Islet of Langerhans (tissue), 1 donor: ENCODE results near the gene C15orf40.

Source experiments
- FAIRE-seq: peaks from one replicate; lab custom pipeline; 2011; peaks lifted over from hg19 to GRCh38; lab: Jason Lieb, UNC

Gene C15orf40

GRCh38 chr15:82993144-82993543 is 18.3 kb downstream of the C15orf40 start:
- no peak for FAIRE-seq

- no peak for FAIRE-seq
Observed at GRCh38 chr15:82992436-82992998, 18.9 kb downstream of the C15orf40 start.

DNA sequence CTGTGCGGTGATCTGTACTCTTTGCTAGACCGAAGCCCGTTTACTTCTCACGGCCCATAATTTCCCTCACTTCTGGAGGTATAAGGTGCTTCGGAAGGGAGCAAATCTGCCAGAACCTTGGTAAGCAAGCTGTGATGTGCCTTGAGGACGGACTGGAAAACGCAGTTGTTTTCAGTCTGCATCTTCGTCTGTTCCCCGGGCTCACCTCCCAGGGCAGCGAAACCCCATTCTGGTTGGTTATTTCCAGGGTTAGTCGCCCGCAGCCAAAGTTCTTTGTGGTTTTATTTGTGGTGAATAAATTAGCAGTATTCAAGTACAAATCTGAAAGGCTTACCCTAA is 25.0 kb downstream of the C15orf40 start:
- FAIRE-seq: no peak

- peak; percentile 96 for FAIRE-seq
Observed at GRCh38 chr15:82985688-82986441, 25.6 kb downstream of the C15orf40 start, which contains the start of gene RAMAC. TSS of gene RAMAC (plus strand) at chr15:82986210. CDS start at chr15:82989019, 2,809 bp downstream.

DNA sequence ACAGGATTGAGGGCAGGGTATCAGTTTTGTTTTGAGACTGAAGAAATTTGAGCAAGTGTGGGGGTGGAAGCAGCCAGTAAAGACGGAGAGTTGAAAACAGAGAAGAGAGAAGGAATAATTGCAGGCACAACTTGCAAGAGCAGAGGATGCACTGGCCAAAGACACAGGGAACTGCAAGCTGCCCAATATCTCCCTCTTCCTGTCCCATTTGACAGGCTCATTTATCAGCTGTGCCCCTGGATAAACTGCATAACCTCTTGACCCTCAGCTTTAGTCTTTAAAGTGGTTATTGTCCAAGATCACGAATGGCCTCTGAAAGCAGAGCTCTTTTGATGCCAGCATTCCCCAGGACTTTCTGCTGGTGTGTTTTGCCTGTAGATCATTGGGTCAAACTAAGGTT is 30.5 kb downstream of the C15orf40 start:
- no peak for FAIRE-seq

DNA sequence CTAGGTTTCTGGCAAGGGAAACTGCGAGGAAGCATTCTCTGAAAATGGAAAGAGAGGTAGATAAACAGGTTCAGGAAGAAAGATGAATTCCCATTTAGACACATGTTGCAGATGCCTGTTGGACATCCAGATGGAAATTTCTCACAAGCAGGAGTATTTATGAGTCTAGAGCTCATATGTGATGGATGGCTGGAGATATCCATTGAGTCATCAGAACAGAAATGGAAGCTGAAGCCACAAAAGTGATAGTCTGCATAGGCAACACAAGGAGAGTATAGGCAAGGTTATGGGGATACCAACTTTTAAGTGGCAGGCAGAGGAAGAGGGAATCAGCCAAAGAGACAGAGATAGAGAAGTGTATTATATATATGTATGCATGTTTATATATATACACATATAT is 31.7 kb downstream of the C15orf40 start:
- FAIRE-seq: no peak

DNA sequence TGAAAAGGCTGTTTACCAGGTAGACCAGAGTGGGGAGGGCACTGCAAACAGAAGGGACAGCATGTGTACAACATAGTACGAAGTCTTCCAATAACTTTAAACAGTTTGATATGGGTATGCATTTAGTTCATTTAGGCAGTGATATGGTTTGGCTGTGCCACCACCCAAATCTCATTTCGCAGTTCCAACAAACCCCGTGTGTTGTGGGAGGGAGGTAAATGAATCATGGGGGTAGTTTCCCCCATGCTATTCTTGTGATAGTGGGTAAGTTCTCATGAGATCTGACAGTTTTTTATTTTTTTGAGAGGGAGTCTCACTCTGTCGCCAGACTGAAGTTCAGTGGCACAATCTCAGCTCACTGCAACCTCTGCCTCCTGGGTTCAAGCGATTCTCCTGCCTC is 33.0 kb downstream of the C15orf40 start:
- no peak for FAIRE-seq

- no peak for FAIRE-seq
Observed at GRCh38 chr15:82977076-82977475, 34.4 kb downstream of the C15orf40 start.

DNA sequence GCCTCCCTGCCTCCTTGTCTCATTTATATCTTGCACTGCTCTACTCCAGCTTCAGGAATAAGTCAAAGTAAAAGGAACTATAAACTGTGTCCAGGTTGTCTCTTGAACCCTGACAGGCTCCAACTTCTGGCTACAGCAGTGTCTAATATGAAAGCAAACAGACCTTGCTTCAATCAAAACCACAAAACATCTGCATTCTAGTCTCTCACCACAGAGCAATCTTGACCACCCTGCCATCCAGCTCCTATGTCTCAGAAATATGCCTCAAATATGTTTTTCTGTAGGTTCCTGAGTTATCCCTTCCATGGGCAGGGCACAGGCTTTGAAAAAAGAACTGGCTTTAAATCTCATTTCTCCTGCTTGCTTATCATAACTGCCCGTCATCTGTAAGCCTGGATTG is 38.4 kb downstream of the C15orf40 start:
- no peak for FAIRE-seq

DNA sequence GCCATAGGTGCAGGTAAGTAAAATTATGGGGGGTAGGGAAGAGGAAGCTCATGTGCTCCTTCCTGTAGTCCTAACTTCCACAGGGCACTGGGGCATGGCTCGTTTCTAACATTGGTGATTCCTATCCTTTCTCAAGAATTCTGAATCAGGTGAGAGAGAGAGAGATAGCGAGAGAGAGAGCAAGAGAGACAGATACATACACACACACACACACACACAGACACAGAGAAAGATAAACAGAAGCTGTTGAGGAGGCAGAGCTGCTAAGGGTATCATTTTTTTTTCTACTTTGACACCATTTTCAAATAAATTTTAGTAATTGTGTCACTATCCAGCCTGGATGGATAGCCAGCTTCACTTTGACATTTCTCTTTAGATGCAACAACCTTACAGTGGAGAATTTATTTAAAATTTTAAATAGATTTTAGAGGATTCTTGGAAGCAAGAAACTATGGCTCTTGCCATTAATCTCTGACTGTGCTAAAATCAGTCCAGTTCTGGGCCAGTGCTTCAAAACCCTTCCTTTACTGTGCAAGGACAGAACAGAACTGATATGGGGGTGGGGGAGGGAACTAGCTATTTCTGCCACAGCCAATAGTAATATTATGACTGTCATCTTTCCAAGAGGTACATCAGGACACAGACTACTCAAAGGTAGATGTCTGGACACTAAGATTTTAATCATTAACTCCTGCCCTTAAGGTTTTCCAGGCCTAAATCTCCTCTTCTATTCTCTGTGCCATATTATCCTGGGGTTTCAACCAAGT is 40.0 kb downstream of the C15orf40 start:
- FAIRE-seq: no peak

GRCh38 chr15:82970696-82971095 is 40.7 kb downstream of the C15orf40 start:
- no peak for FAIRE-seq

DNA sequence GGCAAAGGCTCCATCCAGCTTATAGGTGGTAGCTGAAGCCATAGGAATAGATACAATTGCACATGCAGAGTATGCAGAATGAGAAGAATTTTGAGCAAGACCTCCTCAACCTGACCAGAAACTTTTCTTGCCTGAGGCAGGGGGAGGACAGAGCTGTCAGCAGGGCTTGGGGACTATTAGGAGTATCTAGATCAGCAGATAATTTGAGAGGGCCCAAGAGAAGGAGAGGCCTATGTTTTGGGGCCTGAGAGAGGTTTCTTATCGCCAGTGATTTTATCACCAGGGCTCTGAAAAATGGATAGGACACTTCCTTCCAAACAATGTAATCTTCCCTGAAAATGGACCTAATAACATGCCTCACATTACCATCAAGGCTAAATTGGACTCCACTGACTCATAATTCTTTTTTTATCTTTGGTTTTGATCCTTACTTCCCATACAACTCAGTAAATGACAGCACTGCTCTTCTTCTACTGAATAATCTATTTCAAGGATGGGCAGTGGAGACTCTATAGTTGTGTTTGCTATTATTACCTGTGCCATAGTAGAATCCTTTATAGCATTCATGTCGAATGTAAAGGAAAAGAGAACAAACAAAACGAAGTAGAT is 41.3 kb downstream of the C15orf40 start:
- no peak for FAIRE-seq

GRCh38 chr15:82969353-82969752 is 42.1 kb downstream of the C15orf40 start:
- FAIRE-seq: no peak

DNA sequence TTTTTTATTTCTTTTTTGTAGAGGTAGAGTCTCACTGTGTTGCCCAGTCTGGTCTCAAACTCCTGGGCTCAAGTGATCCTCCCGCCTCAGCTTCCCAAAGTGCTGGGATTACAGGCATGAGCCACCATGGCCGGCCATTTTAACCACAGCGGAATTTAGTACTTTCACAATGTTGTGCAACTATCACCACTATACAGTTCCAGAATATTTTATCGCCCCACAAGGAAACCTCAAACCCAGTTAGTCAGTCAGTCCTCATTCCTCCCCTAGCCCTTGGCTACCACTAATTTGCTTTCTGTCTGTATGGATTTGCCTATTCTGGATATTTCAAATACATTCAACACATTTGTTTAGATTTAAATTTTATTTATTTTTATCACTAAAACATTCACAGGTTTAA is 43.4 kb downstream of the C15orf40 start:
- FAIRE-seq: no peak

GRCh38 chr15:82966671-82967071 is 44.8 kb downstream of the C15orf40 start:
- no peak for FAIRE-seq

DNA sequence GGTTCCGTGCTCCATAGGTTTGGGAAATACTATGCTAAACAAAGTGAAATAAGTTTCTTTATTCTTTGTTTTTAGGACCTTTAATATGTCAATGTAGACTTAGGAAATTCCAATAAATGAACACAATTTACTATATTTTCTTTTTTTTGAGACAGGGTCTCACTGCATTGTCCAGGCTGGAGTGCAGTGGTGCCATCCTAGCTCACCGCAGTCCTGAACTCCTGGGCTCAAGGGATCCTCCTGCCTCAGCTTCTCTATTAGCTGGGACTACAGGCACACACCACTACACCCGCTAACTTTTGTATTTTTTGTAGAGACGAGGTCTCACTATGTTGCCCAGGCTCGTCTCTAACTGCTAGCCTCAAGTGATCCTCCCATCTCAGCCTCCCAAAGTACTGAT is 46.5 kb downstream of the C15orf40 start:
- FAIRE-seq: no peak

- FAIRE-seq: no peak
Observed at GRCh38 chr15:82963471-82964341, 47.7 kb downstream of the C15orf40 start.

GRCh38 chr15:82960766-82961165 is 50.7 kb downstream of the C15orf40 start:
- no peak for FAIRE-seq

DNA sequence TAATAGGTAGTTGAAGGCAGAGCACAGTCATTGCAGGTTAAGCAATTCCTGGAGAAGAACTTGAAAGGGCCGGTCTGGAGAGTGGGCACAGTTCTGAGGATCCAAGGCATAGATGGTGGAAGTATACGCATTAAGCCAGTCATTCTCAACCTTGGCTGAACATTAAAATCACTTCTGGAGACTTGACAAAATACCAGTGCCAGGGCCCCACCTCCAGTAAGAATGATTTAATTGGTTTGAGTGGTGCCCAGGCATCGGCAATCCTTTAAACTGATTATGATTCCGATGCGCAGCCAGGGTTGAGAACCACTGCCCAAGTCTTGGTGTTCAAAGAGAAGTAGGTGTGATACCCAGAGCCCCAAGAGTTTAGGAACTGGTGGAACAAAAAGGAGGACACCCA is 52.0 kb downstream of the C15orf40 start:
- FAIRE-seq: no peak

- FAIRE-seq: no peak
Observed at GRCh38 chr15:82958638-82959037, 52.8 kb downstream of the C15orf40 start.

- no peak for FAIRE-seq
Observed at GRCh38 chr15:82952158-82953081, 59.0 kb downstream of the C15orf40 start, which contains the start of gene HOMER2. TSS of gene HOMER2 (minus strand) at chr15:82952720. CDS start at chr15:82952535, 185 bp downstream.
